Measurements from ENCODE around the gene HEMK1. TPM values are rescaled to one million over a fixed set of nuclear protein-coding genes. Genes with fewer than 3 reads are reported as not detected.
A peak's percentile ranks its signal among the peaks of the same experiment; 100 is the strongest.

Gene HEMK1
- total and polyA plus RNA-seq, 2 of the 4 experiments (the other 2 are of a cell fraction): 17.2 to 20.8 TPM

GRCh38 chr3:50639055-50639494 lies 69.8 kb downstream of the HEMK1 start:
- in situ Hi-C loops (cut with MboI; ENCODE audit: low sequenced_read_pairs): no loop called here
- H3K9me1 ChIP-seq (ENCODE audit: insufficient read depth, low read length): peaks cover 11% of the 10 kb centered on the region
- H2AFZ ChIP-seq (replicated peaks; ENCODE audit: low read length, poor library complexity): peak overlapping the region; percentile 68
- no peak overlapping the region for H4K91ac ChIP-seq (ENCODE audit: insufficient read depth, low read depth, low read length)
- POLR2A ChIA-PET (ENCODE audit: unreplicated experiment): no interaction called here
- ATAC-seq (ENCODE audit: low read depth) (peak; percentile 94), DNase-seq (peak; percentile 76)
- no peak overlapping the region for H3K9ac ChIP-seq (ENCODE audit: low read depth, low read length)
- H2BK20ac ChIP-seq (ENCODE audit: low read depth, low read length): no peak overlapping the region
- H3K27me3 ChIP-seq (ENCODE audit: control insufficient read depth, insufficient read depth, low read length): no peaks in the 10 kb centered on the region
- no peak for TF ChIP-seq USF2 (IDR thresholded peaks at IDR 0.05; ENCODE audit: low read depth, low read length)
- TF ChIP-seq RCOR1 (IDR thresholded peaks at IDR 0.05; ENCODE audit: insufficient replicate concordance, low read length): peak; percentile 72
- TF ChIP-seq POLR2A (IDR thresholded peaks at IDR 0.05; ENCODE audit: low read depth, low read length): no peak
- peak; percentile 70 for TF ChIP-seq NFE2L2 (IDR thresholded peaks at IDR 0.05; ENCODE audit: low read depth, low read length)
- TF ChIP-seq SMC3 (IDR thresholded peaks at IDR 0.05; ENCODE audit: low read depth, low read length): no peak
- TF ChIP-seq FOS (IDR thresholded peaks at IDR 0.05; ENCODE audit: low read depth, low read length): no peak
- no peak overlapping the region for H3K4me2 ChIP-seq (ENCODE audit: low read depth, low read length)
- H3K36me3 ChIP-seq (ENCODE audit: control insufficient read depth, insufficient read depth, low read length): peaks cover 4% of the 10 kb centered on the region
- CTCF ChIA-PET: interaction anchor here (1.0 kb wide), 1 partner anchor 11 kb away, joined by 3 read pairs; no protein-coding TSS in a partner anchor
- H2BK120ac ChIP-seq (ENCODE audit: low read depth, low read length): no peak overlapping the region
- no peak overlapping the region for H3K4me3 ChIP-seq (ENCODE audit: insufficient read depth, low read depth, low read length)
- H2BK5ac ChIP-seq (ENCODE audit: low read depth, low read length, poor library complexity, severe bottlenecking): no peak overlapping the region
- H2AK9ac ChIP-seq (replicated peaks; ENCODE audit: low read depth, low read length, poor library complexity): peak overlapping the region; percentile 71
- intact Hi-C loops (cut with micrococcal nuclease): no loop called here
- no peaks in the 10 kb centered on the region for H3K9me3 ChIP-seq (ENCODE audit: control insufficient read depth, insufficient read depth, low read length)
- BruUV-seq (replicated peaks): no TSS peak
- H4K20me1 ChIP-seq (ENCODE audit: insufficient read depth, low read length): peaks cover 10% of the 10 kb centered on the region
- dilution Hi-C loops (cut with HindIII; ENCODE audit: low sequenced_read_pairs, unreplicated experiment): no loop called here
- H3K18ac ChIP-seq (ENCODE audit: low read depth, low read length): no peak overlapping the region
- H2AK5ac ChIP-seq (ENCODE audit: low read depth, low read length): no peak overlapping the region
- no peak overlapping the region for H3K27ac ChIP-seq (ENCODE audit: insufficient read depth, low read length)
- H4K5ac ChIP-seq (ENCODE audit: low read depth, low read length): no peak overlapping the region
- peak overlapping the region; percentile 51; the same call in 1 of the 2 replicates for H3K4ac ChIP-seq (ENCODE audit: low read depth, low read length)
- no CpG with 5 or more reads among the region's 6 CpGs for WGBS, 2 experiments (ENCODE audit: extremely low coverage in 2 of 2, insufficient read length in 1 of 2)
- H3K79me1 ChIP-seq (ENCODE audit: low read depth in 1 of 2, low read length in 2 of 2): peaks cover 0 to 8% of the 10 kb centered on the region in 2 experiments; a peak in 1 of 4 replicates
- H3K14ac ChIP-seq (replicated peaks; ENCODE audit: low read depth, low read length): 0 out of 2 replicates have a peak overlapping the region, but pooled peaks have one; percentile 15
- H4K8ac ChIP-seq (ENCODE audit: low read depth in 2 of 2, low read length in 2 of 2): no peak overlapping the region
- no peak overlapping the region for H3K56ac ChIP-seq (ENCODE audit: extremely low read depth, insufficient read depth, low read length)
- H2BK15ac ChIP-seq (ENCODE audit: low read depth, low read length): no peak overlapping the region
- peaks cover 6% of the 10 kb centered on the region for H3K4me1 ChIP-seq (ENCODE audit: control insufficient read depth, insufficient read depth, low read length)
- no peak overlapping the region for H3K23ac ChIP-seq (ENCODE audit: low read depth, low read length)
